Astrocyte (in vitro differentiated cells and primary cell): Measurements from ENCODE around the gene SOCS6.

ENCODE experiments used
- EZH2 ChIP-seq: IDR thresholded peaks from 2 replicates; pipeline ENCODE4 v1.6.1; 2012; ENCODE audit warnings: mild to moderate bottlenecking, low read length, inconsistent platforms; ENCODE audit not compliant: insufficient read depth
- TF ChIP-seq, protein P1 (sequence below): IDR thresholded peaks from 2 replicates; pipeline ENCODE4 v1.5.1; 2011; ENCODE audit warnings: low read depth, mild to moderate bottlenecking, inconsistent platforms, low read length, moderate library complexity; ENCODE audit not compliant: insufficient read depth

DNA sequence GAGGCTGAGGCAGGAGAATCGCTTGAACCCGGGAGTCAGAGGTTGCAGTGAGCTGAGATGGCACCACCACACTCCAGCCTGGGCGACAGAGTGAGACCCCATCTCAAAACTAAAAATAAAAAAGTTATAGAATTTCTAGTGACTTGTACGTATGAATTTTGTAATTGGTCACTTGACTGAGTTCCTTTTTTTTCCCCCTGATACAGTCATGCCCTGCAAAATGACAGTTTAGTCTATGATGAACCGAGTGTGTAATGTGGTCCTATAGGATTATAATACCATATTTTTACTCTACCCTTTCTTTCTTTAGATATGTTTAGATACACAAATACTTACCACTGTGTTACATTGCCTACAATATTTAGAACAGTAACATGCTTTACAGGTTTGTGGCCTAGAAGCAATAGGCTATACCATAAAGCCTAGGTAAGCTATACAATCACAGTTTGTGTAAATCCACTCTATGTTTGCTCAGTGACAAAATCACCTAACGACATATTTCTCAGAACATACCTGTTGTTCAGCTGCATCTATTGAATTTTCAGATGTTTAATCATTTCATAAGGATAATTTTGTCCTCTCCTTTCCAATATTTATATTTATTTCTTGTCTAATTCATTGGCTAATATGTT lies 25.4 kb downstream of the SOCS6 start:
- no peak for TF ChIP-seq EZH2
- TF ChIP-seq, protein P1, sequence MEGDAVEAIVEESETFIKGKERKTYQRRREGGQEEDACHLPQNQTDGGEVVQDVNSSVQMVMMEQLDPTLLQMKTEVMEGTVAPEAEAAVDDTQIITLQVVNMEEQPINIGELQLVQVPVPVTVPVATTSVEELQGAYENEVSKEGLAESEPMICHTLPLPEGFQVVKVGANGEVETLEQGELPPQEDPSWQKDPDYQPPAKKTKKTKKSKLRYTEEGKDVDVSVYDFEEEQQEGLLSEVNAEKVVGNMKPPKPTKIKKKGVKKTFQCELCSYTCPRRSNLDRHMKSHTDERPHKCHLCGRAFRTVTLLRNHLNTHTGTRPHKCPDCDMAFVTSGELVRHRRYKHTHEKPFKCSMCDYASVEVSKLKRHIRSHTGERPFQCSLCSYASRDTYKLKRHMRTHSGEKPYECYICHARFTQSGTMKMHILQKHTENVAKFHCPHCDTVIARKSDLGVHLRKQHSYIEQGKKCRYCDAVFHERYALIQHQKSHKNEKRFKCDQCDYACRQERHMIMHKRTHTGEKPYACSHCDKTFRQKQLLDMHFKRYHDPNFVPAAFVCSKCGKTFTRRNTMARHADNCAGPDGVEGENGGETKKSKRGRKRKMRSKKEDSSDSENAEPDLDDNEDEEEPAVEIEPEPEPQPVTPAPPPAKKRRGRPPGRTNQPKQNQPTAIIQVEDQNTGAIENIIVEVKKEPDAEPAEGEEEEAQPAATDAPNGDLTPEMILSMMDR, result no peak
